DOHH2 (cell line): ENCODE results near the gene GLDN.
"Not testable (repeated sequence)": the region's sequence is repeated elsewhere in the genome, so short reads cannot be mapped to it uniquely, and the experiment has no call there.

Experiments used
- H3F3A ChIP-seq: fragments of 200-600 bp; sonication (generic), shearing (Covaris generic); 2 replicates; pipeline ENCODE4 v1.6.0; 2016; ENCODE audit warnings: antibody characterized with exemption, mild to moderate bottlenecking; ENCODE audit not compliant: control insufficient read depth, insufficient read depth
- H3K27ac ChIP-seq: fragments of 200-600 bp; sonication (generic); 2 replicates; pipeline ENCODE4 v1.5.1; 2014; ENCODE audit warnings: low read depth, mild to moderate bottlenecking, low read length, moderate library complexity
- H3K27me3 ChIP-seq: fragments of 200-600 bp; sonication (generic); 2 replicates; pipeline ENCODE4 v1.6.1; 2014; ENCODE audit warnings: mild to moderate bottlenecking, low read length, mixed read lengths; ENCODE audit not compliant: control insufficient read depth
- H3K36me3 ChIP-seq: fragments of 200-600 bp; sonication (generic); 2 replicates; pipeline ENCODE4 v1.6.1; 2014; ENCODE audit warnings: mild to moderate bottlenecking, low read length, moderate library complexity, mixed read lengths; ENCODE audit not compliant: control insufficient read depth
- H3K4me1 ChIP-seq: fragments of 200-600 bp; sonication (generic); 2 replicates; pipeline ENCODE4 v1.6.1; 2014; ENCODE audit warnings: mild to moderate bottlenecking, low read length, mixed read lengths; ENCODE audit not compliant: control insufficient read depth
- H3K4me2 ChIP-seq: fragments of 200-600 bp; sonication (generic); 2 replicates; pipeline ENCODE4 v1.6.0; 2014; ENCODE audit warnings: mild to moderate bottlenecking, low read length, moderate library complexity
- H3K4me3 ChIP-seq: fragments of 200-600 bp; sonication (generic); 2 replicates; pipeline ENCODE4 v1.5.1; 2014; ENCODE audit warnings: mild to moderate bottlenecking, low read length, mixed read lengths
- H3K79me2 ChIP-seq: fragments of 200-600 bp; sonication (generic); 2 replicates; pipeline ENCODE4 v1.6.1; 2014; ENCODE audit warnings: mild to moderate bottlenecking, low read length, mixed read lengths; ENCODE audit not compliant: control insufficient read depth
- H3K9me2 ChIP-seq: fragments of 200-600 bp; sonication (generic); replicated peaks from 2 replicates; pipeline ENCODE4 v1.6.1; 2014; ENCODE audit warnings: mild to moderate bottlenecking, low read length, mixed read lengths; ENCODE audit not compliant: control insufficient read depth
- H3K9me3 ChIP-seq: fragments of 200-600 bp; sonication (generic); 2 replicates; pipeline ENCODE4 v1.6.1; 2014; ENCODE audit warnings: antibody characterized with exemption, low read length, mixed read lengths; ENCODE audit not compliant: control insufficient read depth, insufficient read depth
- H4K20me1 ChIP-seq: fragments of 200-600 bp; sonication (generic); 2 replicates; pipeline ENCODE4 v1.6.0; 2014; ENCODE audit warnings: low read depth, mild to moderate bottlenecking, antibody characterized with exemption, low read length, moderate library complexity; ENCODE audit not compliant: control insufficient read depth, insufficient read depth
- CTCF ChIP-seq: fragments of 200-600 bp; sonication (generic); IDR thresholded peaks from one replicate; pipeline ENCODE4 v1.5.1; 2014; ENCODE audit warnings: antibody characterized with exemption, mild to moderate bottlenecking, low read depth, low read length; ENCODE audit not compliant: poor library complexity, severe bottlenecking
- EZH2phosphoT487 ChIP-seq: fragments of 200-600 bp; sonication (generic); IDR thresholded peaks from 2 replicates; pipeline ENCODE4 v1.6.1; 2017; ENCODE audit warnings: borderline replicate concordance, mild to moderate bottlenecking, antibody characterized with exemption, low read length, moderate library complexity, mixed read lengths

Gene GLDN

GRCh38 chr15:51414256-51414860 is 72.9 kb downstream of the GLDN start:
- H3K79me2 ChIP-seq: no peaks in the 10 kb centered on the region
- no peaks in the 10 kb centered on the region for H3K27me3 ChIP-seq
- no peaks in the 10 kb centered on the region for H3K4me1 ChIP-seq
- no peak overlapping the region for H3K4me2 ChIP-seq
- no peaks in the 10 kb centered on the region for H3K9me2 ChIP-seq
- H3K27ac ChIP-seq: no peak overlapping the region
- no peak for TF ChIP-seq EZH2phosphoT487
- no peak for TF ChIP-seq CTCF
- H4K20me1 ChIP-seq: no peaks in the 10 kb centered on the region
- H3F3A ChIP-seq: no peaks in the 10 kb centered on the region
- no peaks in the 10 kb centered on the region for H3K36me3 ChIP-seq
- no peaks in the 10 kb centered on the region for H3K9me3 ChIP-seq
- no peak overlapping the region for H3K4me3 ChIP-seq

DNA sequence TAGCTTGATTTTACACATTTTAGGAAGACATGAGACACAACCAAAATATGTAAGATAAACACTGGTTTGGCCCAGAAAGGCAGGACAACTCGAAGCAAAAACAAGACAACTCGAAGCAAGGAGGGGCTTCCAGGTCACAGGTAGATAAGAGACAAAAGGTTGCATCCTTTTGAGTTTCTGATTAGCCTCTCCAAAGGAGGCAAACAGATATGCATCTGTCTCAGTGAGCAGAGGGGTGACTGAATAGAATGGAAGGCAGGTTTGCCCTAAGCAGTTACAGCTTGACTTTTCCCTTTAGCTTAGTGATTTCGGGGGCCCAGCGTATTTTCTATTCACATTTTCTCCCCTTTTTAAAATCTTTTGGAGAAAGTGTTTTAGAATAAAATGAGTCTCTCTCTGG is 74.7 kb downstream of the GLDN start:
- Histone ChIP-seq H3K4me3 (no peak overlapping the region), H3K27ac (no peak overlapping the region), H4K20me1 (no peaks in the 10 kb centered on the region), H3K9me2 (no peaks in the 10 kb centered on the region), H3K27me3 (no peaks in the 10 kb centered on the region), H3K4me1 (no peaks in the 10 kb centered on the region), H3K4me2 (no peak overlapping the region), H3K9me3 (no peaks in the 10 kb centered on the region), H3F3A (no peaks in the 10 kb centered on the region), H3K79me2 (no peaks in the 10 kb centered on the region), H3K36me3 (no peaks in the 10 kb centered on the region)
- no peak for TF ChIP-seq EZH2phosphoT487
- no peak for TF ChIP-seq CTCF

- not testable (repeated sequence) for H3F3A ChIP-seq, H3K4me3 ChIP-seq, H3K79me2 ChIP-seq, H4K20me1 ChIP-seq, H3K9me2 ChIP-seq, H3K27ac ChIP-seq, H3K27me3 ChIP-seq, H3K4me2 ChIP-seq, H3K4me1 ChIP-seq, H3K9me3 ChIP-seq, H3K36me3 ChIP-seq
These were observed 81.6 kb downstream of the GLDN start for GRCh38 chr15:51423040-51423439.

DNA sequence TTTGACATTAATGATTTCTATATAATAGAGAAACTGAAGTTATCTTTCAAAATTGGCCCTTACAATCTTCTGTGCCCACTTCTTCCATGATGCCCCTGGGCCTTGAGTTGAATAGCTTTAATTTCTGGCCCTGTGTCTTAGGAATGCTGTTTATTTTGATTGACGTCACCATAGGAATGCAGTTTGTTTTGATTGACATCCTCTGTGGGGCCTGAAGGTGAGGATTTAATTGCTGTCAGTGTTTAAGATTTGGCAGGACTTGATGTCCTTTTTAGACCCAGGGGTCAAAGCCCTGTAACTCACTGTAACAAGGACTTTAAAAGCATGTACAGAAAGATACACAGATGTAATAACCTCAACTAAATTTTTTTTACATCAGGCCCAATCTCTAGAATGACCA is 83.3 kb downstream of the GLDN start:
- TF ChIP-seq CTCF (no peak), EZH2phosphoT487 (no peak)
- H3K27me3 ChIP-seq: no peaks in the 10 kb centered on the region
- no peaks in the 10 kb centered on the region for H3K9me3 ChIP-seq
- H3K4me2 ChIP-seq: no peak overlapping the region
- no peaks in the 10 kb centered on the region for H3K9me2 ChIP-seq
- no peak overlapping the region for H3K4me3 ChIP-seq
- H3K79me2 ChIP-seq: no peaks in the 10 kb centered on the region
- H3K4me1 ChIP-seq: no peaks in the 10 kb centered on the region
- no peaks in the 10 kb centered on the region for H4K20me1 ChIP-seq
- no peaks in the 10 kb centered on the region for H3K36me3 ChIP-seq
- H3K27ac ChIP-seq: no peak overlapping the region
- no peaks in the 10 kb centered on the region for H3F3A ChIP-seq
